NCI-H2081 (cell line): ENCODE results near the gene MCF2L.
"Not testable (repeated sequence)": the region's sequence is repeated elsewhere in the genome, so short reads cannot be mapped to it uniquely, and the experiment has no call there.

Experiments
- DNase-seq, 2 experiments: peaks; one replicate each; lab custom pipeline; 2025; lab: John Stamatoyannopoulos, UW

The MCF2L gene

DNA sequence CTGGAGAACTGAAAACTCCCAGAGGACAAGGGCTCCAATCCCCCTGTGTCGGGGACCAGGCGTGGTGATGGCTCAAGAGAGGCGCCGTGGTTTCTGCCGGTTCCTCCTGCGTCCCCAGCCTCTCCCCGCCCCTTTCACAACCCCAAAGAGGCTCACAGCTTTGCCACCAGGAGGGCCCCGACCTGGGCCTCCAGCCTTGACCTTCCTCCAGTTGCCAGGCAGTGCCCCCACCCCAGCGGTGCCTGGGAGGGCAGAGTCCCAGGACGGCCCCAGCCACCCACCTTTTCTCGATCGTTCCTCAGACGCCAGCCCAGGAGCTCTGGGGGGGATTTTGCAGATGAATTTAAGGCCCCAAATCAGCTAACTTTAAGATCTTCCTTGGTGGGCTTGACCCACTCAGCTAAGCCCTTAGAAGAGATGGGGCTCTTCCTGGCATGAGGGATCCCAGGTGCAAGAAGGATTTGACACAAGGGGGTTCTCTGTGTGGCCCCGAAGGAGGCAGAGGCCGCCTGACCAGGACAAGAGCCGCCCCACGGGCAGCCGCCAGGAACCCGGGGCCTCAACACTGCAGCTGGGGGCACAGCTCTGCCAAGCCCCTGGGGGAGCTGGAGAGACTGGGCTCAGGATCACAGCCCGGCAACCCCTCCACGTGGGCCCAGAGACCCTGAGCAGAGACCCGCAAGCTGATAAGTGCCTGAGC is 47.0 kb downstream of the MCF2L start:
- no peak for DNase-seq

DNA sequence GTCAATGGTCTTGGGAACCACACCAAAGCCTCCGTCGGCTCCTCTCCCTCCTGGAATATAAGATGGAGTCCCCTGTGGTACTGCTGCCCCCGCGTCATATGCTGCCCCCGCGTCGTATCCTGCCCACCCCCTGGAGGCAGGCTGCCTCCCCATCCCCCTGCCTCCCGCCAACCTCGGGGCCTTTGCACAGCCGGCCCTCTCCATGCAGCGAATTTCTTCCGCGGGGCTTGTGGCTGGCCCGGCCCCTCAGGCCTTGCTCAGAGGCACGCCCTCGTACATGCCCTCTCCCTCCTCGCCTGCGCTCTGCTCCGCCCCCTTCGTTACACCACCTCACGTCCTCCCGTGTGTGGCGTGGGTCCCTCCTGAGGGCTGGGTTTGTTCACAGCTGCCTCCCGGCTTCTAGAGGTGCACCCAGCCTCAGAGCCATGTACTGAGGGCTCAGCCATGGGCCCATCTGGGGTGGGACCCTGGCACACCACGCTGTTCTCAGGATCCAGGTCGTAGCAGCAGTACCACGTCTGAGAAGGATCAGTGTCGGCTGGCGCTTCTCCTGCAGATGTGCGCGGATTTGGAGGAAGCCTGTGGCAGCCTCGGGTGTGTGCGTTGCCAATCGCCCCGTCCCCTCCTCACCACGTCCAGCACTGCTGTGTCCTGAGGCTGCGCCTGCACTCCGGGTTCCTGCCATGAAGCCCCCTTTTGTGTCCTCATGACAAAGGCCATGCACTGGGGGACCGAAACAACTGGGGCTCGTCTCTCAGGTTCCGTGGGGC is 47.7 kb downstream of the MCF2L start:
- no peak for DNase-seq

DNA sequence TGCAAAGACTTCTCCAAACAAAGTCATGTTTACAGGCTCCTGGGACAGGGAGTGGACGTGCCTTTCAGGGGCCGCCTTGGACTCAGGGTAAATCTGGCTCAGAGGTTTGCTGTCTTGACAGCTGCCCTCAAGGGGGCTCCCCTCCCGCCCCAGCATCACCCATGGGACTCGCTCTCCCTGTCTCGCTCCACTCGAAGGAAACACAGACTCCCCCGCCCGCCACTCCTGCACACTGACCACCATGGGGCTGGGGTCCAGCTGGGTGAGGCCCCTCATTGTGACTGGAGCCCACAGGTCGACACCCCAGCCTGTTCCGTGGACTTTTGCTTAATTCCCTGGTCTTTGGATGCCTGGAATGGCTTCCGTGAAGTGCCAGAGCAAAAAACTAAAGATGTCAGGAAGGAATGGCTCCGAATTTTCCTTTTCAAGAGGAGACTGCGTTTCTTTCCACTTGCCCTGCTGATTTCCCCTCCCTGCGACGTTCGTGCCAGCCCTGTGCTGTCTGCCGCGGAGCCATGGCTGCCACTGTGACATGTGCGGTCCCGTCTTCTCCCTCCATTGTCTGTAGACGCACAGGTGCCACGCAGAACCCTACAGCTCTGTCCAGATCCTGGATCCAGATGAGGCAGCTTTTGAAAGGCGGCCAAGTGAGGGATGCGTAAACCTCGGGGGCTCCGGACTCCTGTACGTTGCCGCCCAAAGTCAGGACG is 48.6 kb downstream of the MCF2L start:
- DNase-seq = no peak

- DNase-seq = no peak
Observed at GRCh38 chr13:113018676-113019465, 49.9 kb downstream of the MCF2L start.

GRCh38 chr13:113020323-113021080 is 51.5 kb downstream of the MCF2L start:
- DNase-seq = no peak

DNA sequence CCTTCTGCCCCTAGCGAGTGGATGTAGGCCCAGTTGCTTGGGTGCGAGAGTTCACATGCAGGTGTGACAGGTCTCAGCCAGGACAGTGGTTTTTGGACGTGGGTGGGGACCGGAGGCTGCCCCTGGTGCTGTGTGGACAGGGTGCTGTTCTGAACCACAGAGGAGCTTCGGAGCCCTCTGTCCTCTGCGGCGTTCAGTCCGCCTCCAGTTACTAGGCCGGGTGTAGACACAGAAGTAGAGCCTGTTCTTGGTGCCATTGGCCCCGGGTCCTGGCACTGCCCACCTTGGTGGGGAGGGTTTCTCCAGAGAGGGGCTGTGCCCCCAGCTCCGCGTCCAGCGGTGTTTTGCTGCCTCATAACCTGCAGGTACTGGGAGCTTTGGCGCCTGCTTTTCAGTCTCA is 52.4 kb downstream of the MCF2L start:
- DNase-seq = no peak

- no peak for DNase-seq
Observed at GRCh38 chr13:113021811-113022210, 52.8 kb downstream of the MCF2L start.

DNA sequence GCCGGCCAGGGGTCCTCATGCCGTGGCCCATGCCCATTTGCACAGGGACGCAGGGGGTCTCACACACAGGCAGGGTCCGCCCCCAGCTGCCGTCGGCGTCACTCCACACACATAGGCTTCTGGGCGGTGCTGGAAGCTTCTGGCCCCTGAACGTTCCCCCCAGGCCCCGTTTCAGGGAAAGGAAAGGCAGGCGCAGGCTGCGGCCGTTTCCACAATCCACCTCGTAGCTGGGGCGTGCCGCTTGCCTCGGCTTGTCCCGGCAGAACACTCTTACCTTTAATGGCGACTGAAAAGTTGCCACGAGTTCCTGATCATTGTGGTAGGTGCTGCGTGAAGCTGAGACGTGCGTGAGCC is 53.4 kb downstream of the MCF2L start:
- DNase-seq = no peak

GRCh38 chr13:113022745-113023574 is 53.9 kb downstream of the MCF2L start:
- DNase-seq = no peak

DNA sequence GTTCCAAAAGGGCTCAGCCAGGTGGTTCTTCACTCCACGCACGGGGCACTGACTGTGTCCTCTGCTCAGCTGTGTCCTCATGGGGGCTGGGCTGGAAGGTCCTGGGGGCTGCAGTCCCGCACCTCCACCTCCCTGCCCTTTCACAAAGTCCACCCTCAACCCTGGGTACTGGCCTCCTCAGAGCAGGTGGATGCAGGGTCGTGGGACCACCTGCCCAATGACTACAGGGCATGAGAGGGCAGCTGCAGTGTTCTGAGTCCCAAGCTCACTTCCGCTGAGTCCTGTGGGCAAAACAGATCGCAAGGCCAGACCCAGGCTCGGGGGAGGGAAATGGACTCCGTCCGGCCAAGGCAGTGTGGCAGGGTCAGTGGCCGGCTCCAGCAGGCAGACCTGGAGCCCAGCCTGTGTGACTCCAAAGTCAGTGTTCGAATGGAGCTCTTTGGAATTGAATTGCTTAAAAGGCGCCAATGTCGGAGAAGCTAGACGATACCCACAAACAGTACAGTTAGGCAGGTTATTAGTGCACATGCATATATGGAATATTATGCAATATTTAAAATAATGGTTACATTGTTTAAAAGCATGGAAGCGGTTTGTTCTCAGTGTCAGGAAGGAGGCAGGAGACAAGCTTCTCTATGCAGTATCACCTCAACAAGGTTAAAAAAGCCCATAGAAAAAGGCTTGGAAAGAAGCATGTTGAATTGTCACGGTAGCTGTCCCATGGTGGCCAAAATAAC is 54.8 kb downstream of the MCF2L start:
- no peak for DNase-seq

- DNase-seq = no peak
Observed at GRCh38 chr13:113024466-113024865, 55.5 kb downstream of the MCF2L start.

- DNase-seq = no peak
Observed at GRCh38 chr13:113026391-113026910, 57.4 kb downstream of the MCF2L start.

DNA sequence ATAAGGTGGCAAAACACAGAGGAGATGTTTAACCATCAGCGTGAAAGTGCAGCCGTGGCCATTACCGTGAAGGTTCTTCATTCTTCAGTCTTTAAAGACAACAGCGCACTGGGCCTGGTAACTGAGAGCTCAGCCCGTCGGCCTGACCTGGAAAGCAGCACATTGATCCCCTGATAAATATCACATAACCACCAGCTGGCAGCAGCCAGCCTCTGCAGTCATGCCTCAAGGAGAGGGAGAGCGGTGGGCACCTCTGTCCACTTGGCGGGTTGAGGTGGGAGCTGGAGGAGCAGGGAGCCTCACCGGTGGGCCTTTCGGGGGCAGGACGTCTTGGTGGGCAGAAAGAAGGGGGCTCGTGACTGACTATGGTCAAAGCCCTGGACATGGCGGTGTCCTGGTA is 58.1 kb downstream of the MCF2L start:
- DNase-seq = no peak

- no peak for DNase-seq
Observed at GRCh38 chr13:113027566-113027965, 58.6 kb downstream of the MCF2L start.

- DNase-seq = no peak
Observed at GRCh38 chr13:113028336-113029060, 59.5 kb downstream of the MCF2L start.

- DNase-seq = no peak
Observed at GRCh38 chr13:113029061-113029445, 60.0 kb downstream of the MCF2L start.

- peak; percentile 62 to 70 for DNase-seq
Observed at GRCh38 chr13:113029487-113030258, 60.7 kb downstream of the MCF2L start.

DNA sequence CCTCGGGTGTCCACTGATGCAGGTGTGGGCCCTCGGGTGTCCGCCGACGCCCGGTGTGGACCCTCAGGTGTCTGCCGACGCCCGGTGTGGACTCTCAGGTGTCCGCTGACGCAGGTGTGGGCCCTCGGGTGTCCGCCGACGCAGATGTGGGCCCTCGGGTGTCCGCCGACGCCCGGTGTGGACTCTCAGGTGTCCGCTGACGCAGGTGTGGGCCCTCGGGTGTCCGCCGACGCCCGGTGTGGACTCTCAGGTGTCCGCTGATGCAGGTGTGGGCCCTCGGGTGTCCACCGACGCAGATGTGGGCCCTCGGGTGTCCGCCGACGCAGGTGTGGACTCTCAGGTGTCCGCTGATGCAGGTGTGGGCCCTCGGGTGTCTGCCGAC is 61.2 kb downstream of the MCF2L start:
- DNase-seq = not testable (repeated sequence)
